GM23338 (cell line): ENCODE data around the gene PHOX2A. TPM values are rescaled to one million over a fixed set of nuclear protein-coding genes. Genes with fewer than 3 reads are reported as not detected.
"Not testable (repeated sequence)": the region's sequence is repeated elsewhere in the genome, so short reads cannot be mapped to it uniquely, and the experiment has no call there.

Source experiments
- ATAC-seq: fragments of 200-7000 bp; cut with Tn5 transposase; 3 replicates; pipeline ENCODE4 v1.9.1; 2020
- DNase-seq: peaks from one replicate; pipeline ENCODE4 v3.0.0-alpha.2; 2015; ENCODE audit warnings: low spot score
- H2AFZ ChIP-seq: fragments of 200-600 bp; sonication (generic); 2 replicates; pipeline ENCODE4 v1.8.0; 2016; ENCODE audit warnings: antibody characterized with exemption, mild to moderate bottlenecking, moderate library complexity
- H3F3A ChIP-seq: fragments of 200-600 bp; sonication (generic); replicated peaks from 2 replicates; pipeline ENCODE4 v1.8.0; 2017; ENCODE audit warnings: antibody characterized with exemption, mixed run types, low read depth
- H3K27ac ChIP-seq: fragments of 200-600 bp; sonication (generic); 2 replicates; pipeline ENCODE4 v1.6.1; 2016; ENCODE audit warnings: low read depth
- H3K27me3 ChIP-seq: fragments of 200-600 bp; sonication (generic); 2 replicates; pipeline ENCODE4 v1.8.0; 2016; ENCODE audit warnings: mild to moderate bottlenecking, mixed run types, moderate library complexity; ENCODE audit not compliant: insufficient read depth
- H3K36me3 ChIP-seq: fragments of 200-600 bp; sonication (generic); 2 replicates; pipeline ENCODE4 v1.8.0; 2016; ENCODE audit warnings: mild to moderate bottlenecking; ENCODE audit not compliant: insufficient read depth
- H3K4me1 ChIP-seq: fragments of 200-600 bp; sonication (generic); 2 replicates; pipeline ENCODE4 v1.8.0; 2016; ENCODE audit warnings: mild to moderate bottlenecking, moderate library complexity; ENCODE audit not compliant: insufficient read depth
- H3K4me2 ChIP-seq: fragments of 200-600 bp; sonication (generic); 2 replicates; pipeline ENCODE4 v1.7.1; 2017; ENCODE audit warnings: mixed run types
- H3K4me3 ChIP-seq: fragments of 200-600 bp; sonication (generic); 2 replicates; pipeline ENCODE4 v1.6.1; 2016; ENCODE audit warnings: mixed run types
- H3K79me2 ChIP-seq: fragments of 200-600 bp; sonication (generic); replicated peaks from 2 replicates; pipeline ENCODE4 v1.8.0; 2017; ENCODE audit warnings: mild to moderate bottlenecking; ENCODE audit not compliant: insufficient read depth
- H3K9me2 ChIP-seq: fragments of 200-600 bp; sonication (generic); 2 replicates; pipeline ENCODE4 v1.8.0; 2017; ENCODE audit not compliant: insufficient read depth
- H4K20me1 ChIP-seq: fragments of 200-600 bp; sonication (generic); replicated peaks from 2 replicates; pipeline ENCODE4 v1.8.0; 2017; ENCODE audit warnings: mild to moderate bottlenecking; ENCODE audit not compliant: insufficient read depth
- H3K27ac Mint-ChIP-seq: 2 replicates; pipeline ENCODE4 v1.8.0; 2020; ENCODE audit warnings: inconsistent platforms, mild to moderate bottlenecking, moderate library complexity, mixed read lengths
- H3K27me3 Mint-ChIP-seq: 3 replicates; pipeline ENCODE4 v1.8.0; 2022; ENCODE audit warnings: low read depth, mild to moderate bottlenecking, moderate library complexity, mixed read lengths, inconsistent platforms; ENCODE audit not compliant: insufficient read depth, poor library complexity
- H3K36me3 Mint-ChIP-seq: 3 replicates; pipeline ENCODE4 v1.8.0; 2021; ENCODE audit warnings: low read depth, mild to moderate bottlenecking, inconsistent platforms, moderate library complexity, mixed read lengths
- H3K4me1 Mint-ChIP-seq: 3 replicates; pipeline ENCODE4 v1.8.0; 2020; ENCODE audit warnings: mild to moderate bottlenecking, inconsistent platforms, mixed read lengths
- H3K4me3 Mint-ChIP-seq: 3 replicates; pipeline ENCODE4 v1.8.0; 2021; ENCODE audit warnings: moderate library complexity, mild to moderate bottlenecking, inconsistent platforms, mixed read lengths
- H3K9me3 Mint-ChIP-seq: 3 replicates; pipeline ENCODE4 v1.8.0; 2020; ENCODE audit warnings: moderate library complexity, mild to moderate bottlenecking, inconsistent platforms, mixed read lengths
- CREB1 ChIP-seq: fragments of 250-450 bp; sonication (Bioruptor Pico); IDR thresholded peaks from 2 replicates; pipeline ENCODE4 v1.5.0; 2020; ENCODE audit warnings: low read depth, mild to moderate bottlenecking, moderate library complexity
- EZH2 ChIP-seq: fragments of 200-600 bp; sonication (generic); IDR thresholded peaks from one replicate; pipeline ENCODE4 v1.8.0; 2017; ENCODE audit warnings: antibody characterized with exemption, mild to moderate bottlenecking, low read depth; ENCODE audit not compliant: unreplicated experiment
- JUNB ChIP-seq: IDR thresholded peaks from one replicate; pipeline ENCODE4 v1.6.1; 2016; ENCODE audit warnings: antibody characterized with exemption; ENCODE audit not compliant: unreplicated experiment
- POLR2AphosphoS5 ChIP-seq: IDR thresholded peaks from 2 replicates; pipeline ENCODE4 v1.6.1; 2016; ENCODE audit warnings: antibody characterized with exemption, low read depth
- STAT1 ChIP-seq: IDR thresholded peaks from one replicate; pipeline ENCODE4 v1.6.1; 2016; ENCODE audit warnings: antibody characterized with exemption; ENCODE audit not compliant: unreplicated experiment
- ZNF331 ChIP-seq: fragments of 250-450 bp; sonication (Bioruptor Pico); IDR thresholded peaks from 2 replicates; pipeline ENCODE4 v1.5.0; 2020; ENCODE audit warnings: low read depth, mild to moderate bottlenecking, moderate library complexity
- polyA plus RNA-seq: library from polyadenylated mRNA; unstranded; fragments of >200 nt; fragmentation: Nextera tagmentation; extraction: Ambion mirVana; gene quantifications from 2 replicates; pipeline ENCODE4 v1.2.1, GENCODE V29; 2016
- total RNA-seq: library from RNA; depleted of rRNA; stranded (reverse); fragments of >200 nt; shearing (Covaris generic); gene quantifications from 2 replicates; pipeline ENCODE4 v1.2.3, GENCODE V29; 2014
- TF ChIP-seq, protein P1 (sequence below), 2 experiments: fragments of 200-600 bp in 1 of 2; sonication (generic) in 1 of 2; conservative IDR thresholded peaks; 2 replicates each; pipeline versions ENCODE4 v1.5.1 to v1.6.1; 2016 to 2017; ENCODE audit warnings: antibody characterized with exemption in 2 of 2, low read depth in 2 of 2, mild to moderate bottlenecking in 2 of 2, moderate library complexity in 1 of 2
- TF ChIP-seq, protein P2 (sequence below): IDR thresholded peaks from one replicate; pipeline ENCODE4 v1.6.1; 2018; ENCODE audit warnings: antibody characterized with exemption; ENCODE audit not compliant: unreplicated experiment
- TF ChIP-seq, protein P3 (sequence below): IDR thresholded peaks from 2 replicates; pipeline ENCODE4 v1.6.1; 2016; ENCODE audit warnings: antibody characterized with exemption

Gene PHOX2A
- total and polyA plus RNA-seq, 2 experiments from 2014 or later, result 0.31 TPM; not detected in 1

DNA sequence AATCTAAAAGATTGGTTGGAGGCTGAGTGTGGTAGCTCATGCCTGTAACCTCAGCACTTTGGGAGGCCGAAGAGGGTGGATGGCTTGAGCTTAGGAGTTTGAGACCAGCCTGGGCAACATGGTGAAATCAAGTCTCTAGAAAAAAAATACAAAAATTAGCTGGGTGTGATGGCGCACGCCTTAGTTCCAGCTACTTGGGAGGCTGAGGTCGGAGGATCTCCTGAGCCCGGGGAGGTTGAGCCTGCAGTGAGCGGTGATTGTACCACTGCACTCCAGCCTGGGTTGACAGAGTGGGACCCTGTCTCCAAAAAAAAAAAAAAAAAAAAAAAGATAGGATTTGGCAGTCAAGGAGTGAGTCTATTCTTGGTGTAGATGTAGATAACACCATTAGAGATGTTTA lies 41.4 kb downstream of the PHOX2A start (continued):
- TF ChIP-seq, protein P1, sequence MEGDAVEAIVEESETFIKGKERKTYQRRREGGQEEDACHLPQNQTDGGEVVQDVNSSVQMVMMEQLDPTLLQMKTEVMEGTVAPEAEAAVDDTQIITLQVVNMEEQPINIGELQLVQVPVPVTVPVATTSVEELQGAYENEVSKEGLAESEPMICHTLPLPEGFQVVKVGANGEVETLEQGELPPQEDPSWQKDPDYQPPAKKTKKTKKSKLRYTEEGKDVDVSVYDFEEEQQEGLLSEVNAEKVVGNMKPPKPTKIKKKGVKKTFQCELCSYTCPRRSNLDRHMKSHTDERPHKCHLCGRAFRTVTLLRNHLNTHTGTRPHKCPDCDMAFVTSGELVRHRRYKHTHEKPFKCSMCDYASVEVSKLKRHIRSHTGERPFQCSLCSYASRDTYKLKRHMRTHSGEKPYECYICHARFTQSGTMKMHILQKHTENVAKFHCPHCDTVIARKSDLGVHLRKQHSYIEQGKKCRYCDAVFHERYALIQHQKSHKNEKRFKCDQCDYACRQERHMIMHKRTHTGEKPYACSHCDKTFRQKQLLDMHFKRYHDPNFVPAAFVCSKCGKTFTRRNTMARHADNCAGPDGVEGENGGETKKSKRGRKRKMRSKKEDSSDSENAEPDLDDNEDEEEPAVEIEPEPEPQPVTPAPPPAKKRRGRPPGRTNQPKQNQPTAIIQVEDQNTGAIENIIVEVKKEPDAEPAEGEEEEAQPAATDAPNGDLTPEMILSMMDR (conservative IDR thresholded peaks at IDR 0.05; ENCODE audit: low read depth in 2 of 2), result no peak
- no peak for TF ChIP-seq STAT1
- TF ChIP-seq ZNF331 (CRISPR knock-in tag), result no peak
- TF ChIP-seq, protein P2, sequence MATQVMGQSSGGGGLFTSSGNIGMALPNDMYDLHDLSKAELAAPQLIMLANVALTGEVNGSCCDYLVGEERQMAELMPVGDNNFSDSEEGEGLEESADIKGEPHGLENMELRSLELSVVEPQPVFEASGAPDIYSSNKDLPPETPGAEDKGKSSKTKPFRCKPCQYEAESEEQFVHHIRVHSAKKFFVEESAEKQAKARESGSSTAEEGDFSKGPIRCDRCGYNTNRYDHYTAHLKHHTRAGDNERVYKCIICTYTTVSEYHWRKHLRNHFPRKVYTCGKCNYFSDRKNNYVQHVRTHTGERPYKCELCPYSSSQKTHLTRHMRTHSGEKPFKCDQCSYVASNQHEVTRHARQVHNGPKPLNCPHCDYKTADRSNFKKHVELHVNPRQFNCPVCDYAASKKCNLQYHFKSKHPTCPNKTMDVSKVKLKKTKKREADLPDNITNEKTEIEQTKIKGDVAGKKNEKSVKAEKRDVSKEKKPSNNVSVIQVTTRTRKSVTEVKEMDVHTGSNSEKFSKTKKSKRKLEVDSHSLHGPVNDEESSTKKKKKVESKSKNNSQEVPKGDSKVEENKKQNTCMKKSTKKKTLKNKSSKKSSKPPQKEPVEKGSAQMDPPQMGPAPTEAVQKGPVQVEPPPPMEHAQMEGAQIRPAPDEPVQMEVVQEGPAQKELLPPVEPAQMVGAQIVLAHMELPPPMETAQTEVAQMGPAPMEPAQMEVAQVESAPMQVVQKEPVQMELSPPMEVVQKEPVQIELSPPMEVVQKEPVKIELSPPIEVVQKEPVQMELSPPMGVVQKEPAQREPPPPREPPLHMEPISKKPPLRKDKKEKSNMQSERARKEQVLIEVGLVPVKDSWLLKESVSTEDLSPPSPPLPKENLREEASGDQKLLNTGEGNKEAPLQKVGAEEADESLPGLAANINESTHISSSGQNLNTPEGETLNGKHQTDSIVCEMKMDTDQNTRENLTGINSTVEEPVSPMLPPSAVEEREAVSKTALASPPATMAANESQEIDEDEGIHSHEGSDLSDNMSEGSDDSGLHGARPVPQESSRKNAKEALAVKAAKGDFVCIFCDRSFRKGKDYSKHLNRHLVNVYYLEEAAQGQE, result no peak
- TF ChIP-seq CREB1, result no peak
- TF ChIP-seq, protein P3, sequence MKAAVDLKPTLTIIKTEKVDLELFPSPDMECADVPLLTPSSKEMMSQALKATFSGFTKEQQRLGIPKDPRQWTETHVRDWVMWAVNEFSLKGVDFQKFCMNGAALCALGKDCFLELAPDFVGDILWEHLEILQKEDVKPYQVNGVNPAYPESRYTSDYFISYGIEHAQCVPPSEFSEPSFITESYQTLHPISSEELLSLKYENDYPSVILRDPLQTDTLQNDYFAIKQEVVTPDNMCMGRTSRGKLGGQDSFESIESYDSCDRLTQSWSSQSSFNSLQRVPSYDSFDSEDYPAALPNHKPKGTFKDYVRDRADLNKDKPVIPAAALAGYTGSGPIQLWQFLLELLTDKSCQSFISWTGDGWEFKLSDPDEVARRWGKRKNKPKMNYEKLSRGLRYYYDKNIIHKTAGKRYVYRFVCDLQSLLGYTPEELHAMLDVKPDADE, result no peak
- no peak for TF ChIP-seq POLR2AphosphoS5
- no peak for TF ChIP-seq JUNB
- TF ChIP-seq EZH2, result no peak

DNA sequence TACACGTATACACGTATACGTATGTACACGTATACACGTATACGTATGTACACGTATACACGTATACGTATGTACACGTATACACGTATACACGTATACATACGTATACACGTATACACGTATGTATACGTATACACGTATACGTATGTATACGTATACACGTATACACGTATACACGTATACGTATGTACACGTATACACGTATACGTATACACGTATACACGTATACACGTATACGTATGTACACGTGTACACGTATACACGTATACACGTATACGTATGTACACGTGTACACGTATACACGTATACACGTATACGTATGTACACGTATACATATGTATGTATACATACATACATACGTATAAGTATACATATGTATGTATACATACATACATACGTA lies 42.5 kb downstream of the PHOX2A start:
- not testable (repeated sequence) for H2AFZ ChIP-seq, H3K79me2 ChIP-seq, H3K36me3 ChIP-seq, H3K9me2 ChIP-seq, H3K4me2 ChIP-seq, H3K27me3 ChIP-seq, H3K9me3 Mint-ChIP-seq, H3K27ac ChIP-seq, H3K4me1 ChIP-seq, H3K4me3 ChIP-seq, H3K27ac Mint-ChIP-seq, H3K36me3 Mint-ChIP-seq, H3F3A ChIP-seq, H3K4me3 Mint-ChIP-seq, H4K20me1 ChIP-seq, H3K27me3 Mint-ChIP-seq, H3K4me1 Mint-ChIP-seq, ATAC-seq, DNase-seq
